SK-N-MC (cell line): ENCODE measurements around the gene TMEM129.

Experiments used
- EZH2 ChIP-seq: fragments of 200-600 bp; sonication (generic); IDR thresholded peaks from one replicate; pipeline ENCODE4 v1.6.1; 2017; ENCODE audit warnings: antibody characterized with exemption
- POLR2AphosphoS5 ChIP-seq: IDR thresholded peaks from 2 replicates; pipeline ENCODE4 v1.6.1; 2012; ENCODE audit warnings: mild to moderate bottlenecking, low read depth, low read length, borderline replicate concordance

DNA sequence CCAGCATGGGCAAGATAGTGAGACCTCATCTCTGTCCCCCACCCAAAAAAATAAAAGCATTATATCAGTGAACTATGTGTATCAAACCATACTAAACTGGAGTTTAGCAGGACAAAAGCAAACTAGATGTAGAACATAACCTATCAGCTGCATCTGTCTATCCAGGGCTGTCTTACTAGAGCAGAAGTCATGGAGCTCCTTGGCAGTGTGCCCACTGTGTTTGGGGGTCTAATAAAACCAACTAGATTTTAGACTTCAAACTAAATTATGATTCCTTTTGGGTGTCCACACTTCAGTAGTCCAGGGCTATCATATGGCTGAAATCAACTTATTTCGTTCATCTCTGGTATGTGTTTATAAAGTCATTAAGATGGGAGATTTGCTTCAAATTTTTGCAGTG lies 17.3 kb downstream of the TMEM129 start:
- TF ChIP-seq POLR2AphosphoS5 (no peak), EZH2 (no peak)
